Stimulated activated CD4-positive, alpha-beta T cell treated with anti-CD3 and anti-CD28 coated beads, Interleukin-12 subunit alpha, Interleukin-12 subunit beta, amount 100 ng/mL, for 24 hours (primary cell): ENCODE results near the gene DOK5.
"Not testable (repeated sequence)": the region's sequence is repeated elsewhere in the genome, so short reads cannot be mapped to it uniquely, and the experiment has no call there.

Source experiments
- DNase-seq, 2 experiments: peaks; one replicate each; pipeline ENCODE4 v3.0.0-alpha.2; 2020; ENCODE audit warnings: low read depth in 2 of 2

Gene DOK5

GRCh38 chr20:54470697-54471096 is 4.7 kb upstream of the DOK5 start:
- no peak for DNase-seq

- DNase-seq = no peak
Observed at GRCh38 chr20:54472607-54473006, 2.8 kb upstream of the DOK5 start.

DNA sequence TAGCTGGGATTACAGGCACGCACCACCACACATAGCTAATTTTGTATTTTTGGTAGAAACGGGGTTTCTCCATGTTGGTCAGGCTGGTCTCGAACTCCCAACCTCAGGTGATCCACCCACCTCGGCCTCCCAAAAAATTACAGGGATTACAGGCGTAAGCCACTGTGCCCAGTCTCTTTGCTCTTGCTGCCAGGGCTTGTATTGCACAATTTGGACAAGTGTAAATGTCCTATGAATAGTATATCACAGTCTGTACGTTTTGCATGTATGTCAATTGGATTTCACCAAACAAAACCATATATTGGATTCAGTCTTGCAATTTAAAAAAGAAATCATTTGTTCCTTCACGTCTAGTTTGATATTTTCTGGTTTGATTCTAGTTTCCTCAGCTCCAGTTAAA is 2.1 kb upstream of the DOK5 start:
- DNase-seq = no peak

DNA sequence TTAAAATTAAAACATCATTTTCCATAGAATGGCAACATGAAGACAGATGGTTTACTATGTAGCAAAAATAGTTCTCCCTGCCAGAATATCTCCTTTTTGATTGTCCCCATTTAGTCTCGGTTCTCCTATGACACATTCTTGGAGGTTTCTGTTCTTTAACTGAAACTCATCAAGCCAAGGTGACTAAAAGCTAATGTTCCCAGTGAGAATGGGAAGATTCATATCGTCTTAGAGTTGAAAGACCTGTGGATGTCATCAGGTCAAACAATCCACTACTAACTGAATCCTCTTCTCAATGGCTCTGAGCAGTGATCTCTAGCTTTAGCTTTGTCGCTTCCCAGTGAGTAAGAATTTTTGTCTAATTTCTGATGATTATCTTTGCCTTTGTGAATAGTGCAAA is 1.3 kb upstream of the DOK5 start:
- no peak for DNase-seq

GRCh38 chr20:54474866-54475265 is 527 bp upstream of the DOK5 start:
- no peak for DNase-seq

DNA sequence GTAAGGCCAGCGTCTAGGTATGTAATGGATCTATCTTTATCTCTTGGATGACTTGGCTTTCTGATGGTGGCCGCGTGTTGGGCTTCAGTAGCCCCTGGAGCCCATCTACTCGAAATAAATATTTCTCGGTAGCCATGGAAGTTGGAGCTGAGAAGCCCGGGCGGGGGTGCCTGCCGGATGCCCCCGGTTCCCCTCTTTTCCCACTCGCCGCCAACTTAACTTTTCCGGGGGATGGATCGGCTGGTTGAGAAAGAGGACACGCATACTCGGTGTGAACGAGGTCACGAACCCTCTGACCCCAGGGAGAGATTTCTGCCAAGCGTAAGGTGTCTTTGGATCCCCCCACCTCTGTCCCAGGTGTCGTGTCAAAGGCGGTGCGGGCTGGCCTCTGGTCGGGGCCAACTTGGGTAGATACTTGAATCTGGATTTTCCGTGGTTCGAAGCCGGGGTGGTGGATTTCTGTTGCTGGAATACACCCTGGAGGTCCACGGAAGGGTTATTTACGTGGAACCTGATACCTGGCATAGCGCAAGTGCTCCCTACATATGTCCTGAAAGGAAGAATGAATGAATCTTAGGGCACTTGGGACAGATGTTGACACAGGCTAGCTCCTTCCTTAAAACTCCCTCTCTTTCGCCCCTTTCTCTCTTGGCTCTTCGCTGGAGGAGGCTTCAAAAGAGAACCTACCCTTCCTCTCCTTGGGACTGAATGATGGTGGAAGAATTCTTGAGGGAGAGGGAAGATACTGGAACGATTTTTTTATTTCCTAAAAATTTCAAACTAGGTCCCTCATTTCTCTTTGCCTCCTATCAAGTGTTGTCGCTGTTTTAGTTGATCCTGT is 996 bp downstream of the DOK5 start:
- no peak for DNase-seq

- DNase-seq = no peak
Observed at GRCh38 chr20:54477191-54477955, 2.0 kb downstream of the DOK5 start.

DNA sequence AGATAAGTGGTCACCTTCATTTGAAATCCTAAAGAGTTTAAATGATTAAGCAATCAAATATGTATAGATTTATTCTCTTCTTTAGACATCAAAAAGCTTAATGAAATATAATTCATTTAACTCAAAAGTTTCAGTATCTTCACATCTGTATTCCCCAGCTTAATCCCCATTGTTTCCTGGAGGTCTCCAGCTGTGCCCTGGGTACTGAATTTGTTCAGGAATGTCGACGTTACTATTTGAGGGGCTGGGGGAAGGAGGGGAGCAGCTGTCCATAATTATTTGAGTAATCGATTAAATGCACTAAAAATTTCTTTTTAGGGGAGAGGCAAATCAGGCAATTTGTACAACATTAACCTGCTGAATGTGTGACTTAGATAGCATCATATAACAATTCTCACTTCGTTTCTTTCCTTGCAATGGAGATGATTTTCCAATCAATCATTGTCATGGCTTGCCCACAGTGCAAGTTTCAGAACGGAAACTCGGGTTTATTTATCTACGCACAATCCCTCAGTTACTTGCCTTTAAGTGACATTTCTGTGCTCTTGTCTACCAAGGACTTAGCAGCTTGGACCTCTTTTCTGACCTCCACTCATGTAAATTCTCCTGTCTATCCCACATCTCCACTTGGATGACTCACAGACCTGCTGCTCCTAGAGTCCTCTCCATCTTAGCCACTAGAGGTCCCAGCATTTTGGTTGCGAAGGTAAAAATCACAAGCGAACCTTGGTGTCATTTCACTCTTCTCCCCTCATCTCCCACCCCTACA is 3.9 kb downstream of the DOK5 start:
- DNase-seq = no peak

DNA sequence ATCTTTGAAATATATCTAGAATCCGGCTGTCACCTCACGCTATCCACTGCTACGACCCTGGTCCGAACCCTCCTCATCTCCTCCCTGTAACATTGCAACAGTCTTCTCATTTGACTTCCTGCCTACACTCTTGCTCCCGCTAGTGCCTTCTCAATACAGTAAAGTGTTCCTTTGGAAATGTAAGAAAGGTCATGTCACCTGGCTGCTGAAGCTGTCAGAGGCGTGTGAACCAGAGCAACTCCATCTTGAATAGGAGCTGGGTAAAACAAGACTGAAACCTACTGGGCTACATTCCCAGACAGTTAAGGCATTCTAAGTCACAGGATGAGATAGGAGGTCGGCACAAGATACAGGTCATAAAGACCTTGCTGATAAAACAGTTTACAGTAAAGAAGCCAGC is 4.5 kb downstream of the DOK5 start:
- DNase-seq = not testable (repeated sequence)

DNA sequence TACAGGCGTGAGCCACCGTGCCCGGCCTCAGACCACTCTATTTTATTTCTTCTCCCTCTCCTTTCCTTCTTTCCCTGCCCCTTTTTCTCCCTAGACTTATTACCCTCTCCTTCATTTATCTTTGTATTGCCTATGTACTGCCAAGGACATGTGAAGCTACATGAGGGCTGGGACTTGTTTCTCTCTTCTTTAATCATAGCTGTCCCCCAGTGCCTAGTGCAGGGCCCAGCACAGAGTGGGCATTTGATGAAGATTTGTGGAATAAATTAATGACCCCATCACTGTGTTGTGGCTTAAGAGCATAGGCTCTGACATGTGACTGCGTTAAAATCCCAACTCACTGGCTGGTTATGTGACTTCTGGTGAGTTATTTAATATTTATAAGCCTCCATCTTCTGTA is 6.0 kb downstream of the DOK5 start:
- no peak for DNase-seq

DNA sequence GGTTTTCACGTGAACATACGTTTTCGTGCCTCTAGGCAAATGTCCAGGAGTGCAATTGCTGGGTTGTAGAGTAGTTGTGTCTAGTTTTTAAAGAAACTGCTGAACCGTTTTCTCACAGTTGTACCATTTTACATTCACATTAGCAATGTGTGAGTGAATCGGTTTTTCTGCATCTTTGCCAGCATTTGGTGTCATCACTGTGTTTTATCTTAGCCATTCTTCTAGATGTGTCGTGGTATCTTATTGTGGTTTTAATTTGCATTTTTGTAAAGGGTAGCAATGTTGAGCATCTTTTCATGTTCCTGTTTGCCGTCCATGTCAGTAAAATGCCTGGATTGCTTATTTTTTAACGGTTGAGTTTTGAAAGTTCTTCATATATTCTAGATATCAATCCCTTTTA is 10.2 kb downstream of the DOK5 start:
- DNase-seq = no peak

DNA sequence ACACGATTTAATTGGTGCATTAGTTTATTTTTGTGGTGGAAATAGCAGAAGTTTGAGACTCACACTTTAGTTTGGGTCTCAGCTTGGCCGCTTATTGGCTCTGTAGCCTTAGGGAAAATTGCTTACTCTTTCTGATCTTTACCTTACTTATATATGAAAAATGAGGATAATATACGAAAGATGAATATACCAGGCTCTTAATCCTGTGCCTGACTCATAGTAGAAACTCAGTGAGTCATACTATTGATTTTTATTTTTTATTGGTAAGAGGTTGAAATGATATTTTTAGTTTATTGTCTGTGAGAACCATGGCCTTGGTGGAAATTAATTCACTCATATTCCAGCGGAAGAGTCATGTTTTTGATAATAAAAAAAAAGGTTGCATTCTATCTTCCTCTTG is 11.2 kb downstream of the DOK5 start:
- DNase-seq = no peak

GRCh38 chr20:54488442-54488841 is 13.0 kb downstream of the DOK5 start:
- no peak for DNase-seq

- no peak for DNase-seq
Observed at GRCh38 chr20:54491506-54491905, 16.1 kb downstream of the DOK5 start.

DNA sequence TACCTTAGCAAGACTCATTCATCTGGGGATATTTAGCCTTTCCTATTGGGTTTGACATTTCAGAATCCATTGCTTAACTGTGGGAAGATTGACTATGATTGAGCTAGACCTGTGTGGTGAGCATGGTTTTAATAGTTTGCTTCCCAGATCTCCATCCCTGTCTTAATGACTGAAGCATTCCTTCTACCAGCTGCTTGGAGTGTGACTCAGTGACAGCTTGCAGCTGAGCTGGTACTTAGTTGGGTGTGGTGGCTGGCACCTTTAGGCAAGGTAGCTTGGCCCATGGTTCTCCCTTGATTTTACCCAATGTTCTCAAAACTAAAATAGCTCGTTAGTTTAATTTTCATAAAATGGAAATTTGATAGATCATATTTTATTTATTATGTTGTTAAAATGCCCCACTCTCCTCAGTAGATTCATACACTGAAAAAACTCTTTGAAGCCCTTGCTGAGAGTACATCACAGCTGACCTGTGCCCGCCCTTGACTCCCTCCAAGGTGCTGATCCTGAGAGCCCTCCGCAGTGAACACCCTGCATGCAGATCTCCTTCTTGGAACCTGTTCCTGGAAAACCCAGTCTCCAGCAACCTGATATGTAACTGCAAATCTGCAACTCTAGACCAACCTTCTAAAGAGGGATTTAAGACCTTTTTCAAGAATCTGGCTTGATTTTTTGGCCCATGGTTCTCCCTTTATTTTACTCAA is 19.1 kb downstream of the DOK5 start:
- no peak for DNase-seq

DNA sequence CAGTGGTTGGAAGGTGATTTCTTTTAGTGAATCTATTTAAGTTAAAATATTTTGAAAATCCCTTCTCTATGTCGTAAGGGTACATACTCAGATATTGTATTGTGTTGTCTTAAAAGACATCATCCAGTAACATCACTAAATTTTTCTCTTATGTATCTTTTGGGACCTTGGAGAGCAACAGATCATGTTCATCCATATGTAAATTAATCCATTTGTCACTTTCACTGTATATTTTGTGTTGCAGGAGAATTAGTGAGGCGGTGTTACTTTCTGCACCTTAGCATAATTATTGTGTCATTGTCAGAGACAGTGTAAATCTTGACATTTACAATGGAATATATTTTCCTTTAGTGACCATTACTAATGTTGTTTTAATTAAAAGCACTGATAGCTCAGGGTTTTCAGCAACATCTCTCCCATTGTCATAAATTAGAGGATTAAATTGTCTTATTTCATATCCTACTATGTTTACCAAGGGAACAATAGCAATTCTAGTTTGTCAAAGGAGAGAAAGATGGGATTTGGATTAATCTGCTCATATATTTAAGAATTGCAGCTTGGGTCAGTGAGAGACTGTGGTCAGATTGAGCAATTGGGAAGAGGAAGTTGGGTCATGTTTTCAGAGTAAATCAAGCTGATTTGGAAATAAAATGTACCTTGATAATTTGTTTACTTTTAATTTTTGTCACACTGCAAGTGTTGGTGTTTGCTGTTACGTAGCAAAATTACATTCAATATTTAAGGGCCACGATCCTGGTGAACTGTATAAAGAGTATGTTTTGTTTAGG is 22.7 kb downstream of the DOK5 start:
- DNase-seq = no peak

GRCh38 chr20:54499111-54499510 is 23.7 kb downstream of the DOK5 start:
- no peak for DNase-seq

DNA sequence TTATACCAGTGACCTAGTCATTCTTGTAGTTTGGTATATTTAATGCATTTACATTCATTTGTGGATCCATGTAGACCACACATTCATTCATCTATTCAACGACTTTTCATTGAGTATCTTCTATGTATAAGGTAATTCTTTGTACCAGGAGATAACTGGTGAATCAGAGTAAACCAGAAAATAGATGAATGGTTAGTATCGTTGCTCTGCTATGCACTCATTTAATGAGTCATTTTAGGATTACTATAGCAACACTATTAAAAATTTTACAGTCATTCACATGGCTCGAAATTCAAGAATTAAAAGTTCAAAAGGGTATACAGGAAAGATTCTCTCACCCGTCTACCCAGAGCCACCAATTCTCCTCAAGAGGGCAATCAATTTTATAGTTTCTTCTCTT is 26.8 kb downstream of the DOK5 start:
- DNase-seq = no peak

GRCh38 chr20:54506643-54507042 is 31.2 kb downstream of the DOK5 start:
- no peak for DNase-seq

DNA sequence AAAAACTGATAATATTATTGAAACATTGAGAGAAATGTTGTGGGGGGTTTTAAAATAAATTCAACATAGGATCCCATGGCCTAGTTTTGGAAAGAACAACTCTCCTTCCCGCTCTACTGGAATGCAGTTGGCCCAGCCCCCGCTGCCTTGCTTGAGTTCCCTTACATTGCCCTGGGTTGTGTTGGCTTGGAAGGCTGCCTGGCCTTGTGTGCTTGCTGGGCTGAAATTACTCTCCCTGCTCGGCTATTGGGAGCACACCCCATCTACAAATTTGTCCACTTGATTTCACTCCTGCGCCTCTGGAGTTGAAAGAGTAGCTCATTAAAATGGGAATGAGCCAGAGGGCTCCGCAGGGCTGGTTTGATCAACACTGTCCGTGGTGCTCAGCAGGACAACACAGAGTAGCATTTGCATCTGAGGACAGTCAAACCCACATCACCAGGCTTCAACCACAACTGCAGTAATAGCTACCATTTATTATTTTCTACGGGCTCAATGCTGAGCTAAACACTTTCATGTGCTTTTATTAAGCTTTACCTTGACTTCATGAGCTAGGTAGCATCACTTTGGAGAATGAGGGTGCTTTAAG is 35.2 kb downstream of the DOK5 start:
- no peak for DNase-seq

DNA sequence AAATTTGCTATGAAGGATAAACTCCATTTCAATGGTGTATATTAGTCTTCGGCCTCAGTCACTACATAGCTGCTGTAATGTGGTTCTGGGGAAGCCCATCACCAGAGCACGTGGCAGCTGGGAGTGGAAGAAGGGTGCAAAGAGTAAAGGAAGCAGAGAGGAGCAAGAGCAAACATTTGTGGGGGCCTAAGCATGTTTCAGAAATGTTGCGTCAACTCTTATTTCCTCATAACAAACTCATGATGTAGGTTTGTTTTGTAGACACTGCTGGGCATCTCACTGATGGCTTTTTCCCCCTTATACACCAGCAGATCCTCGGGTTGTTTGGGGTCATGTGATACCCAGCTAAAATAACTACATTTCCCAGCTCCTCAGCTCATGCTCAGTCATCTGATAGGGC is 37.3 kb downstream of the DOK5 start:
- no peak for DNase-seq
